Measurements from ENCODE around the gene NPW.
"Not testable (repeated sequence)": the region's sequence is repeated elsewhere in the genome, so short reads cannot be mapped to it uniquely, and the experiment has no call there.

NPW gene

GRCh38 chr16:2003827-2004641 is 15.6 kb upstream of the NPW start:
- TF ChIP-seq POLR2AphosphoS5 (IDR thresholded peaks at IDR 0.05; ENCODE audit: low read depth, low read length) (no peak), POLR2A (IDR thresholded peaks at IDR 0.05; ENCODE audit: low read depth, low read length) (no peak), TAF1 (IDR thresholded peaks at IDR 0.05; ENCODE audit: borderline replicate concordance, low read depth, low read length) (no peak)
- FAIRE-seq (peak; percentile 94), DNase-seq (ENCODE audit: insufficient read length) (peak; percentile 98)

- DNase-seq (ENCODE audit: insufficient read length): no peak
- TF ChIP-seq POLR2A (IDR thresholded peaks at IDR 0.05; ENCODE audit: low read depth, low read length): no peak; the same call in 1 of the 2 replicates
- no peak for TF ChIP-seq POLR2AphosphoS5 (IDR thresholded peaks at IDR 0.05; ENCODE audit: low read depth, low read length)
- TF ChIP-seq TAF1 (IDR thresholded peaks at IDR 0.05; ENCODE audit: borderline replicate concordance, low read depth, low read length): no peak
- no peak for FAIRE-seq
These were observed 14.6 kb upstream of the NPW start for GRCh38 chr16:2004795-2005517.

- TF ChIP-seq POLR2A (IDR thresholded peaks at IDR 0.05; ENCODE audit: low read depth, low read length) (no peak), POLR2AphosphoS5 (IDR thresholded peaks at IDR 0.05; ENCODE audit: low read depth, low read length) (no peak), TAF1 (IDR thresholded peaks at IDR 0.05; ENCODE audit: borderline replicate concordance, low read depth, low read length) (no peak)
- no peak for FAIRE-seq
- no peak for DNase-seq (ENCODE audit: insufficient read length)
These were observed 13.9 kb upstream of the NPW start for GRCh38 chr16:2005646-2006045.

GRCh38 chr16:2006317-2006716 is 13.3 kb upstream of the NPW start:
- no peak for TF ChIP-seq POLR2AphosphoS5 (IDR thresholded peaks at IDR 0.05; ENCODE audit: low read depth, low read length)
- no peak for TF ChIP-seq TAF1 (IDR thresholded peaks at IDR 0.05; ENCODE audit: borderline replicate concordance, low read depth, low read length)
- TF ChIP-seq POLR2A (IDR thresholded peaks at IDR 0.05; ENCODE audit: low read depth, low read length): no peak
- no peak for FAIRE-seq
- no peak for DNase-seq (ENCODE audit: insufficient read length)

GRCh38 chr16:2007081-2007836 is 12.3 kb upstream of the NPW start:
- FAIRE-seq: no peak
- no peak for DNase-seq (ENCODE audit: insufficient read length)
- no peak for TF ChIP-seq POLR2AphosphoS5 (IDR thresholded peaks at IDR 0.05; ENCODE audit: low read depth, low read length)
- TF ChIP-seq TAF1 (IDR thresholded peaks at IDR 0.05; ENCODE audit: borderline replicate concordance, low read depth, low read length): no peak
- TF ChIP-seq POLR2A (IDR thresholded peaks at IDR 0.05; ENCODE audit: low read depth, low read length): no peak

GRCh38 chr16:2008009-2008526 is 11.5 kb upstream of the NPW start:
- TF ChIP-seq TAF1 (IDR thresholded peaks at IDR 0.05; ENCODE audit: borderline replicate concordance, low read depth, low read length) (no peak), POLR2AphosphoS5 (IDR thresholded peaks at IDR 0.05; ENCODE audit: low read depth, low read length) (no peak), POLR2A (IDR thresholded peaks at IDR 0.05; ENCODE audit: low read depth, low read length) (no peak)
- DNase-seq (ENCODE audit: insufficient read length): no peak
- no peak for FAIRE-seq

- FAIRE-seq: peak; percentile 58
- TF ChIP-seq POLR2A (IDR thresholded peaks at IDR 0.05; ENCODE audit: low read depth, low read length) (no peak), POLR2AphosphoS5 (IDR thresholded peaks at IDR 0.05; ENCODE audit: low read depth, low read length) (no peak), TAF1 (IDR thresholded peaks at IDR 0.05; ENCODE audit: borderline replicate concordance, low read depth, low read length) (no peak)
- no peak for DNase-seq (ENCODE audit: insufficient read length)
These were observed 10.9 kb upstream of the NPW start for GRCh38 chr16:2008631-2009163.

GRCh38 chr16:2009164-2009711 is 10.3 kb upstream of the NPW start:
- DNase-seq (ENCODE audit: insufficient read length): peak; percentile 61
- no peak for FAIRE-seq

GRCh38 chr16:2009791-2010510 is 9.6 kb upstream of the NPW start, which contains the start of gene ZNF598:
Gene ZNF598 (minus strand): TSS chr16:2009821.
- FAIRE-seq: peak; percentile 85
- DNase-seq (ENCODE audit: insufficient read length): peak; percentile 98
- TF ChIP-seq POLR2A (IDR thresholded peaks at IDR 0.05; ENCODE audit: low read depth, low read length): peak; percentile 94
- TF ChIP-seq POLR2AphosphoS5 (IDR thresholded peaks at IDR 0.05; ENCODE audit: low read depth, low read length): peak; percentile 81
- TF ChIP-seq TAF1 (IDR thresholded peaks at IDR 0.05; ENCODE audit: borderline replicate concordance, low read depth, low read length): peak; percentile 77; the same call in 1 of the 2 replicates

More at GRCh38 chr16:2009164-2009711, 10.3 kb upstream of the NPW start:
- TF ChIP-seq TAF1 (IDR thresholded peaks at IDR 0.05; ENCODE audit: borderline replicate concordance, low read depth, low read length) (no peak), POLR2A (IDR thresholded peaks at IDR 0.05; ENCODE audit: low read depth, low read length) (no peak), POLR2AphosphoS5 (IDR thresholded peaks at IDR 0.05; ENCODE audit: low read depth, low read length) (no peak; the same call in 1 of the 2 replicates)

- FAIRE-seq; DNase-seq (ENCODE audit: insufficient read length): not testable (repeated sequence)
These were observed 7.9 kb upstream of the NPW start for GRCh38 chr16:2011726-2012125.
